GM10847 (cell line): ENCODE results near the gene SULT1C2.

Source experiments
- POLR2A ChIP-seq: IDR thresholded peaks from 2 replicates; pipeline ENCODE4 v1.6.1; 2011; ENCODE audit not compliant: insufficient read length; ENCODE audit errors: extremely low read depth

Gene SULT1C2

GRCh38 chr2:108288534-108289106, at the start of gene SULT1C2:
Gene SULT1C2 (plus strand): TSS chr2:108288895. CDS start chr2:108293668, 4,773 bp downstream.
- TF ChIP-seq POLR2A: no peak

GRCh38 chr2:108239786-108240185, 48.9 kb upstream of the SULT1C2 start, which contains the start of gene SULT1C3:
Gene SULT1C3 (plus strand): TSS chr2:108239968. CDS start chr2:108247195, 7,227 bp downstream.
- no peak for TF ChIP-seq POLR2A

- no peak for TF ChIP-seq POLR2A
Measured at GRCh38 chr2:108240966-108241365, 47.7 kb upstream of the SULT1C2 start.

- no peak for TF ChIP-seq POLR2A
Measured at GRCh38 chr2:108243566-108243965, 45.1 kb upstream of the SULT1C2 start.

- TF ChIP-seq POLR2A: no peak
Measured at GRCh38 chr2:108244667-108245414, 43.9 kb upstream of the SULT1C2 start.

GRCh38 chr2:108253106-108253505, 35.6 kb upstream of the SULT1C2 start:
- no peak for TF ChIP-seq POLR2A

- TF ChIP-seq POLR2A: no peak
Measured at GRCh38 chr2:108257757-108258331, 30.9 kb upstream of the SULT1C2 start.

GRCh38 chr2:108260773-108261172, 27.9 kb upstream of the SULT1C2 start:
- no peak for TF ChIP-seq POLR2A

- TF ChIP-seq POLR2A: no peak
Measured at GRCh38 chr2:108262036-108262435, 26.7 kb upstream of the SULT1C2 start.

GRCh38 chr2:108263401-108263800, 25.3 kb upstream of the SULT1C2 start:
- no peak for TF ChIP-seq POLR2A

GRCh38 chr2:108266218-108266617, 22.5 kb upstream of the SULT1C2 start:
- no peak for TF ChIP-seq POLR2A

- no peak for TF ChIP-seq POLR2A
Measured at GRCh38 chr2:108267101-108267500, 21.6 kb upstream of the SULT1C2 start.

- TF ChIP-seq POLR2A: no peak
Measured at GRCh38 chr2:108268001-108268400, 20.7 kb upstream of the SULT1C2 start.

GRCh38 chr2:108270346-108270745, 18.3 kb upstream of the SULT1C2 start:
- TF ChIP-seq POLR2A: no peak

GRCh38 chr2:108270768-108271506, 17.8 kb upstream of the SULT1C2 start:
- no peak for TF ChIP-seq POLR2A
